ENCODE measurements around the gene CCDC150. TPM values are rescaled to one million over a fixed set of nuclear protein-coding genes. Genes with fewer than 3 reads are reported as not detected.
"Not testable (repeated sequence)": the region's sequence is repeated elsewhere in the genome, so short reads cannot be mapped to it uniquely, and the experiment has no call there.

CCDC150 gene
- total and polyA plus RNA-seq, 7 donors = 0.13 to 1.4 (median 0.46) TPM; not detected in 1

GRCh38 chr2:196702641-196703040 lies 63.1 kb downstream of the CCDC150 start:
- DNase-seq = no peak
- ATAC-seq = no peak
- Histone ChIP-seq H3K27ac (no peak overlapping the region), H3K9me3 (no peaks in the 10 kb centered on the region), H3K36me3 (ENCODE audit: insufficient read depth in 1 of 2, low read depth in 1 of 2) (no peaks in the 10 kb centered on the region), H3K27me3 (ENCODE audit: insufficient read depth in 3 of 3, low read length in 2 of 3) (no peaks in the 10 kb centered on the region), H3K4me3 (no peak overlapping the region), H3K4me1 (no peaks in the 10 kb centered on the region)
- TF ChIP-seq CTCF (IDR thresholded peaks at IDR 0.05) = no peak
- WGBS, 3 donors = 85 to 93% (median 89%) methylated on average over 2 of the region's 2 CpGs
- intact Hi-C loops (cut with DNase I) = no loop called here

- DNase-seq (no peak), ATAC-seq (no peak)
- Histone ChIP-seq H3K27me3 (ENCODE audit: insufficient read depth in 3 of 3, low read length in 2 of 3) (no peaks in the 10 kb centered on the region), H3K36me3 (ENCODE audit: insufficient read depth in 1 of 2, low read depth in 1 of 2) (no peaks in the 10 kb centered on the region), H3K4me1 (no peaks in the 10 kb centered on the region), H3K9me3 (no peaks in the 10 kb centered on the region), H3K4me3 (no peak overlapping the region), H3K27ac (no peak overlapping the region)
- no peak for TF ChIP-seq CTCF (IDR thresholded peaks at IDR 0.05)
- intact Hi-C loops (cut with DNase I) = no loop called here
Observed at GRCh38 chr2:196703695-196704094, 64.2 kb downstream of the CCDC150 start.

- H3K36me3 ChIP-seq (ENCODE audit: insufficient read depth in 1 of 2, low read depth in 1 of 2); H3K27ac ChIP-seq; ATAC-seq; intact Hi-C loops (cut with DNase I); H3K9me3 ChIP-seq; H3K27me3 ChIP-seq (ENCODE audit: insufficient read depth in 3 of 3, low read length in 2 of 3); H3K4me3 ChIP-seq; DNase-seq; H3K4me1 ChIP-seq: not testable (repeated sequence)
- WGBS, 3 donors = 97 to 98% (median 98%) methylated on average over 9 to 10 of the region's 10 CpGs
Observed at GRCh38 chr2:196710056-196710455, 70.5 kb downstream of the CCDC150 start.

- intact Hi-C loops (cut with DNase I) = no loop called here
- H3K4me3 ChIP-seq = no peak overlapping the region
- DNase-seq (no peak), ATAC-seq (no peak)
- TF ChIP-seq CTCF (IDR thresholded peaks at IDR 0.05) = no peak
- no peak overlapping the region for H3K27ac ChIP-seq
- H3K9me3 ChIP-seq = no peaks in the 10 kb centered on the region
- H3K4me1 ChIP-seq = no peaks in the 10 kb centered on the region
- no peaks in the 10 kb centered on the region for H3K27me3 ChIP-seq (ENCODE audit: insufficient read depth in 3 of 3, low read length in 2 of 3)
- no peaks in the 10 kb centered on the region for H3K36me3 ChIP-seq (ENCODE audit: insufficient read depth in 1 of 2, low read depth in 1 of 2)
Observed at GRCh38 chr2:196711625-196712024, 72.1 kb downstream of the CCDC150 start.

GRCh38 chr2:196712867-196713266 lies 73.4 kb downstream of the CCDC150 start:
- no peaks in the 10 kb centered on the region for H3K36me3 ChIP-seq (ENCODE audit: insufficient read depth in 1 of 2, low read depth in 1 of 2)
- DNase-seq (no peak), ATAC-seq (no peak)
- H3K9me3 ChIP-seq = no peaks in the 10 kb centered on the region
- H3K4me1 ChIP-seq = no peaks in the 10 kb centered on the region
- WGBS, 3 donors = 89 to 93% (median 92%) methylated on average over 2 of the region's 2 CpGs
- no peak overlapping the region for H3K4me3 ChIP-seq
- TF ChIP-seq CTCF (IDR thresholded peaks at IDR 0.05) = no peak
- H3K27ac ChIP-seq = no peak overlapping the region
- H3K27me3 ChIP-seq (ENCODE audit: insufficient read depth in 3 of 3, low read length in 2 of 3) = no peaks in the 10 kb centered on the region
- intact Hi-C loops (cut with DNase I) = no loop called here
